Gastrocnemius medialis (tissue), 4 donors: Measurements from ENCODE around the gene PRIM2.

Experiments
- CTCF ChIP-seq, 5 experiments: fragments of 450-650 bp in 3 of 5; fragments of 200-600 bp in 2 of 5; sonication (generic) in 2 of 5; IDR thresholded peaks in 4 of 5; conservative IDR thresholded peaks in 1 of 5; 1 replicate in 4 of 5; 2 replicates in 1 of 5; pipeline ENCODE4 v1.5.1; 2016 to 2019; ENCODE audit warnings: antibody characterized with exemption in 5 of 5, mild to moderate bottlenecking in 3 of 5, moderate library complexity in 3 of 5
- POLR2A ChIP-seq, 2 donors: fragments of 450-650 bp; IDR thresholded peaks; one replicate each; pipeline ENCODE4 v1.6.1; 2017; ENCODE audit warnings: antibody characterized with exemption in 2 of 2, mild to moderate bottlenecking in 2 of 2, moderate library complexity in 2 of 2

- TF ChIP-seq CTCF (IDR thresholded peaks at IDR 0.05 in 4 of 5, conservative IDR thresholded peaks at IDR 0.05 in 1 of 5) (no peak), POLR2A (IDR thresholded peaks at IDR 0.05) (no peak)
Measured at GRCh38 chr6:57283106-57283505, 34.3 kb upstream of the PRIM2 start.
